ENCODE measurements around the gene SBNO1.

- TF ChIP-seq CTCF (IDR thresholded peaks at IDR 0.05; ENCODE audit: low read depth, low read length, poor library complexity, severe bottlenecking) (no peak), EZH2phosphoT487 (IDR thresholded peaks at IDR 0.05; ENCODE audit: borderline replicate concordance, low read length) (no peak)
These were observed 14.7 kb upstream of the SBNO1 start for GRCh38 chr12:123379391-123379790.

All from DOHH2 (cell line).